Measurements from ENCODE around the gene UBE2O.

DNA sequence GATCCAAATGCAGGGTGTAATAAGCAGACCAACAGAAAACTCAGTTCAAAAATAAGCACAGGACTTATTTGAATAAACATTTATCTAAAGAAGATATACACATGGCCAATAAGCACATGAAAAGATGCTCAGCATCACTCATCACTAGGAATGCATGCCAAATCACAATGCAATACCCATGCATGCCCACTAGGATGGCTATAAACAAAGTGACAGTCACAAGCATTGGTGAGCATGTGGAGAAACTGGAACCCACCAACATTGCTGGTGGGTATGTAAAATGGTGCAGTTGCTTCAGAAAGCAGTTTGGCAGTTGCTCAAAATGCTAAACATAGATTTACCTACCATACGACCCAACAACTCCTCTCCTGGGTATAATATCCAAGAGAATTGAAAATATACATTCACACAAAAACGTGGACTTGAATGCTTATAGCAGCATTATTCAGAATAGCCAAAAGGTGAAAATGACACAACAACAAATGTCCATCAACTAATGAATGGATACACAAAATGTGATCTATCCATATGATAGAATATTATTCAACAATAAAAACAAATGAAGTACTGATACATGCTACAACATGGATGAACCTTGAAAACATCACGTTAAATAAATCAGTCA, 20.1 kb downstream of the UBE2O start:
- TF ChIP-seq, protein P1, sequence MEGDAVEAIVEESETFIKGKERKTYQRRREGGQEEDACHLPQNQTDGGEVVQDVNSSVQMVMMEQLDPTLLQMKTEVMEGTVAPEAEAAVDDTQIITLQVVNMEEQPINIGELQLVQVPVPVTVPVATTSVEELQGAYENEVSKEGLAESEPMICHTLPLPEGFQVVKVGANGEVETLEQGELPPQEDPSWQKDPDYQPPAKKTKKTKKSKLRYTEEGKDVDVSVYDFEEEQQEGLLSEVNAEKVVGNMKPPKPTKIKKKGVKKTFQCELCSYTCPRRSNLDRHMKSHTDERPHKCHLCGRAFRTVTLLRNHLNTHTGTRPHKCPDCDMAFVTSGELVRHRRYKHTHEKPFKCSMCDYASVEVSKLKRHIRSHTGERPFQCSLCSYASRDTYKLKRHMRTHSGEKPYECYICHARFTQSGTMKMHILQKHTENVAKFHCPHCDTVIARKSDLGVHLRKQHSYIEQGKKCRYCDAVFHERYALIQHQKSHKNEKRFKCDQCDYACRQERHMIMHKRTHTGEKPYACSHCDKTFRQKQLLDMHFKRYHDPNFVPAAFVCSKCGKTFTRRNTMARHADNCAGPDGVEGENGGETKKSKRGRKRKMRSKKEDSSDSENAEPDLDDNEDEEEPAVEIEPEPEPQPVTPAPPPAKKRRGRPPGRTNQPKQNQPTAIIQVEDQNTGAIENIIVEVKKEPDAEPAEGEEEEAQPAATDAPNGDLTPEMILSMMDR (IDR thresholded peaks at IDR 0.05; ENCODE audit: low read depth, low read length) = 0 out of 2 replicates have a peak, but pooled peaks have one; percentile 18
- no peak for TF ChIP-seq EZH2phosphoT487 (IDR thresholded peaks at IDR 0.05; ENCODE audit: low read depth)
